NCI-H2227 (cell line): ENCODE results near the gene PSTPIP1.

Experiments
- DNase-seq: peaks from one replicate; lab custom pipeline; 2025; ENCODE audit not compliant: unreplicated experiment; lab: John Stamatoyannopoulos, UW

Gene PSTPIP1

DNA sequence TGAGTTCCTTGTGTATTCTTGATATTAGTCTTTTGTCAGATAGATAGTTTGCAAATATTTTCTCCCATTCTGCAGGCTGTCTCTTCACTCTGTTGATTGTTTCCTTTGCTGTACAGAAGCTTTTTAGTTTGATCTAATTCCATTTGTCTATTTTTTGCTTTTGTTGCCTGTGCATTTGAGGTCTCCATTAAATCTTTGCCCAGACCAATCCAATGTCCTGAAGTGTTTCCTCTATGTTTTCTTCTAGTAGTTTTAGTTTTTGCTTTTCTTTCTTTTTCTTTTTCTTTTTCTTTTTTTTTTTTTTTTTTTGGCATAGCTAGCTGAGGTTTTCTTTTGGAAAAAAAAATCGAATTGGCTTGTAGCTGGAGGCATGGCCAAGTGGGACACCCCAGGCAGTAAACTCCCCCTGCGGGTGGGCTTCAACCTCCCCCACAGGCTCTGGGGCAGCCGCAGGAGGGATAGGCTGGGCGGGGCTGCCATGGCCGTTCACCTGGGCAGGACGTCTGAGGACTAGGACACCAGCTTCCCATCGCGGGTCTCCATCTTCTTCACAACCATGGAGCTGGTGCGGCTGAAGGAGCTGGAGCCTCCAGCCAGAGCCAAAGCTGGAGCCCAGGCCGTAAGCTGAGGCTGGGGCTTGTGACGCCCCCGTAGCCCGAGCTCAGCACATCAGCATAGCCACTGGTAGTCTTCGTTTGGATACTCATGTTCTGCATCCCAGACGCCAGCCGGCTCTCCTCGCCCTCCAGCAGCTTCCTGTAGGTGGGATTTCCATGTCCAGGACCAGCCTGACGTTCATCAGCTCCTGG is 16.2 kb upstream of the PSTPIP1 start:
- no peak for DNase-seq

DNA sequence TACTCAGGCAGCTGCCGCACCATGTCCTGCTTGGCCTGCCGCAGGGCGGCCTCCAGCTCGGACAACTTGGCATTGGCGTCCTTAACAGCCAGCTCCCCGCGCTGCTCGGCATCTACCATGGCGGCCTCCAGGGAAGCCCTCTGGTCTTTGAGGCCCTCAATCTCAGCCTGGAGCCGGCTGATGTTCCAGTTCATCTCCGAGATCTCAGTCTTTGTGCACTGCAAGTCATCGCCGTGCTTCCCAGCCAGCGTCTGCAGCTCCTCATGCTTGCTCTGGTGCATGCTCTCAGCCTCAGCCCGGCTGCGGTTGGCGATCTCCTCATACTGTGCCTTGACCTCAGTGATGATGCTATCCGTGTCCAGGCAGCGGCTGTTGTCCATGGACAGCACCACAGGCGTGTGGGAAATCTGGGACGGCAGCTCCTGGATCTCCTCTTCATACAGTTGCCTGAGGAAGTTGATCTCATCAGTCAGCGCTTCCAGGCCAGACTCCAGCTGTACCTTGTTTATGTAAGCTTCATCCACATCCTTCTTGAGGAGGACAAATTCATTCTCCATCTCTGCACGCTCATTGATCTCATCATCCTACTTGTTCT is 15.5 kb upstream of the PSTPIP1 start:
- DNase-seq, result no peak

DNA sequence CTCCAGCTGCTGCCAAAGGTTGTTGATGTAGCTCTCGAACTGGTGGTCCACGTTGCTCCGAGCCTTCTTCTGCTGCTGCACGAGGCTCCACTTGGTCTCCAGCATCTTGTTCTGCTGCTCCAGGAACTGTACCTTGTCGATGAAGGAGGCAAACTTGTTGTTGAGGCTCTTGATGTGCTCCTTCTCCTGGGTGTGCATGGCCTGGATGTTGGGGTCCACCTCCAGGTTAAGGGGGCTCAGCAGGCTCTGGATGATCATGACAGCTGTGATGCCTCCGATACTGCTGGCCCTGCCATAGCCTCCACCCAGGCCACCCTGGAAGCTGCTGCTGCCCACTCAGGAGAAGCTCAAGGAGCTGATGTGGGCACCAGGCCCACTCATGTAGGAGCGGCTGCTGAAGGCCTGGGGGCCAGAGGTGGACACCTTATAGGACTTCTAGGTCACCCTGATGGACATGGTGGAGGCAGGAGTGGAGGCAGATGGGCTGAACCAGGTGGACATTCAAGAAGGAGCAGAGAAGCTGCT is 14.9 kb upstream of the PSTPIP1 start:
- no peak for DNase-seq

DNA sequence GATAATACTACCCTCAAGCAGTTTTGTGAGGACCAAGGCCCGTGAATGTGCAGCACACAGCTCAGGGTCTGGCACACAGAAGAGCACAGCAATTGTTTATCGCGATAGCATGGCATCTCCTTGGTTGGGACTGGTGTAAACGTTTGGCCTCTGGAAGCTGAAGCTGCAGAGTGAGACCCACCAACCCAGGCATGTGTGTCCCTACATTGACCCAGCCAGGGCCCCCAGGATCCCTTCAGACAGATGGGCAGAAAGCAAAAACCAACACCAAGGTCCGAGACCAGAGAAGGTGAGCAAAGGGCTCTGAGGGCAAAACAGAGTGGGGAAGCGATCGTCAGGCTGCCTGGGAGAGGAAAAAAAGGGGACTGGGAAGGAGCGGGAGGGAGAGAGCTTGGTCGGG is 12.6 kb upstream of the PSTPIP1 start:
- no peak for DNase-seq

DNA sequence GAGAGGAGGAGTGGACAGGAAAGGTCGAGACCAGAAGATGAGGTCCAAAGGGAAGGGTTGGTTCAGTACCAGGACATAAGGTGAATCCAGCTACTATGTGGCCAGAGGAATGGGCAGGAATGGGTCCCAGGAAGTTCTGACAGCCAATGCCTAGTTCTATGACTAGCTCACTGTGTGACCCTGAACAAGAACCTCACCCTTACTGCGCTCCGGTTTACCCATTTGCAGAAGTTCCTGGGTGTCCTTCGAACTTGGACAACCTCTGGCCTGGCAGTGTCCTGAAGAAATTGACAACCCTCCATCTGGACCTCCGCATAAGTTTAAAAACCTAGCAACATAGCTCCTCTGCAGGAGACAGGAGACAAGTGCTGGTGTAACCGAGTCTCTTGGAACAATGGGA is 12.2 kb upstream of the PSTPIP1 start:
- no peak for DNase-seq

DNA sequence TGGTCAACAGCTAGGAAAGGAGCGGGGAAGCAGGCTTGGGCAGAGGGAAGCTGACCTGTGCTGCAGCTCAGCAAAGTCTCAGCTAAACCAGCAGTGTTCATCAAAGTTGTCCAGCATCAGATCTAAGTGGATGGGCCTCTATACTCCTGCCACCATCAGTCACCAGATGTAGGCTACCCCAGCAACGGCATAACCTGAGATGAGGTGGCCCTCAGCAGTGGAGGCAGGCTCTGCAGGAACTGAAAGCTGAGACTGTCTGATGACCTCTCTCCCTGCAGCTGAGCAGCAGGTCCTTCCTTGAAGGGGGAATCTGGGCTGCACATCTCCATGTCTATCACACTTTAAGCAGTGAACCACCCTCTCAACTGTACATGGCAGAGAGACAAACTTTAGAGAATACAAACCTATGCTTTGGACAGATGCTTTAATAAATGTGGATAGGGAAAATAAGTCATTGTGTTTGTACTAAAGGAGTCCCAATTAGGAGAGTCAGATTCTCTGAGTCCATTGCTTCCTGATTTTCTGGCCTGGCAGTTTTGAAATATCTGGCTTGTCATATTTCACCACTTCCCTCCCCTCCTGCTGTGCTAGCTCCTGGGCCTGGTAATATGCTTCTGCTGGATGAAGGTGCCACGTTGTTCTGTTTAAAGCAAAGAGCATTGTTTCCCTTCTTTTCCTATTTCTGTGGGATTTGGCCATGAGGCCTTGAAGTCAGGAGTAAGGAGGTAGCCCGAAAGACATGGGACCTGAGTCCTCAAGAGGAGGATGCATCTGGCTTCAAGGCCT is 11.1 kb upstream of the PSTPIP1 start:
- no peak for DNase-seq

DNA sequence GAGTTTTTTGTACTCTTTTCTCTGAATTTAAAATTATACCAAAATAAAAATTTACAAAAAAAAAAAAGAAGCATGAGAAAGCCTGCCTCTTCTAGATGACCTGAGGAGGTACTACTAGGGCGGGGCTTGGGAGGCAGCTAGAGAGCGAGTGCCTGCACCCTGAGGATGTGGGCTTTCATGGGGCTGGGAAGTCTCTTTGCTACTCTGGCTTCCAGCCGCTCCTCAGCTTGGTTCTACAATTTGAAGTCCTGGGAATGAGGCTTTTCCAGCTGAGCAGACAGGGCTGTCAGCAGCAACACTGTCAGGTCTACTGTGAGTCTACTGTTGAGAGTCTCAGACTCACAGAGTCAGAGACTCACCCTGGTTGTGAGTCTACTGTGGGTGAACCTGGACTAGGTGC is 8.2 kb upstream of the PSTPIP1 start:
- DNase-seq, result no peak

DNA sequence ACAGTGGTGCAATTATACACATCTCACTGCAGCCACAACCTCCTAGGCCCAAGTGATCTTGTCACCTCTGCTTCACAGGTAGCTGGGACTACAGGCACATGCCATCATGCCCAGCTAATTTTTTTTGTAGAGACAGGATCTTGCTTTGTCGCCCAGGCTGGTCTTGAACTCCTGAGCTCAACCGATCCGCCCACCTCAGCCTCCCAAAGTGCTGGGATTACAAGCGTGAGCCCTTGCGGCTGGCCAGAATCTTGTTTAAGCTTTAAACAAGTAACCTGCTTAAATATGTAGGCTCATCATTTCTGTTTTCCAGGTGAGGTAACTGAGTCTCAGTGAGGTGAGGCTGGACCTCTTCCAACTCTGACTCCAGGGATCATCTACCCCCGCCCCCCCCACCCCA is 7.7 kb upstream of the PSTPIP1 start:
- DNase-seq, result no peak

DNA sequence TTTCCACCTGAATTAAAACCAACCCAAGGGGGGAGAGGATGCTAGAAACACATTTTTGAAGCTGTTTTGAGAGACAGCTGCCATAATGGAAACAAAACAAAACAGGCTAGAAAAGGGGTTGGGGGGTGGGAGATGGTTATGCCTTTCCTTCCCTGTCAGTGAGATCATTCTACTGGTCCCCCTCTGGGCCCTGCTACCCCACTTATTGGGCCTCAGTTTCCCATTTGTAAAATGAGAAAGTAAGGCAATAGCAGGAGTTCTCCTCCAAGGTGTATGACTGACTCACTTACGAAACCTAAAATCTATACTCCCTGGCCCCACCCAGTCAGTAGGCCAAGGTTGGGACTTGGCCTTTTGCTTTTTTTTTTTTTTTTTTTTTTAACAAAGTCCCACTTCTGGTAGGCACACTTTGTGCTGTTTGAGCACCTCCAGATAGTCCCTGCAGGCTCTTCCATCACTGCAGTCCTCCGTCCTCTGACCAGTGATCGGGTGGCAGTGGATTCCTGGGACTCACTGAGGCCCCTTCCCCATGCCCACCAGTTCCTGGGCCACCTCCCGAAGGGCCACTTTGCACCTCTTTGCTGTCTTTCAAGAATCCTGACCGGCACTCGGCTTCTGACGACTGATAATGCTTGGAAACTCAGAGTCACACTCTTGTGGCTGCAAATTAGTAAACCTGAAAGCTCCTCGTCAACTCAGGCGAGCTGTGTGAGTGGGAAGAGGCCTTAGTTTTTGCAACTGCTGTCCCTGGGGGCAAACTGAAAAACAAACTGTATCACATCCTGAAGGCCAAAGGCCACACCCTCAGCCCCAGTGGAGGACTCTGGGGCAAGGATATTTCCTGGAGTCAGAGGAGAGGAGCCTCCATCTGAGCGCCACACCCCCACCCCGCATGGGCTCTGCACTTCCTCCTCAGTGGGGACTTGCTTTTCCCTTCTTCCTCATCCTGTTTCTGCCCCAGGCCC is 6.7 kb upstream of the PSTPIP1 start:
- no peak for DNase-seq

DNA sequence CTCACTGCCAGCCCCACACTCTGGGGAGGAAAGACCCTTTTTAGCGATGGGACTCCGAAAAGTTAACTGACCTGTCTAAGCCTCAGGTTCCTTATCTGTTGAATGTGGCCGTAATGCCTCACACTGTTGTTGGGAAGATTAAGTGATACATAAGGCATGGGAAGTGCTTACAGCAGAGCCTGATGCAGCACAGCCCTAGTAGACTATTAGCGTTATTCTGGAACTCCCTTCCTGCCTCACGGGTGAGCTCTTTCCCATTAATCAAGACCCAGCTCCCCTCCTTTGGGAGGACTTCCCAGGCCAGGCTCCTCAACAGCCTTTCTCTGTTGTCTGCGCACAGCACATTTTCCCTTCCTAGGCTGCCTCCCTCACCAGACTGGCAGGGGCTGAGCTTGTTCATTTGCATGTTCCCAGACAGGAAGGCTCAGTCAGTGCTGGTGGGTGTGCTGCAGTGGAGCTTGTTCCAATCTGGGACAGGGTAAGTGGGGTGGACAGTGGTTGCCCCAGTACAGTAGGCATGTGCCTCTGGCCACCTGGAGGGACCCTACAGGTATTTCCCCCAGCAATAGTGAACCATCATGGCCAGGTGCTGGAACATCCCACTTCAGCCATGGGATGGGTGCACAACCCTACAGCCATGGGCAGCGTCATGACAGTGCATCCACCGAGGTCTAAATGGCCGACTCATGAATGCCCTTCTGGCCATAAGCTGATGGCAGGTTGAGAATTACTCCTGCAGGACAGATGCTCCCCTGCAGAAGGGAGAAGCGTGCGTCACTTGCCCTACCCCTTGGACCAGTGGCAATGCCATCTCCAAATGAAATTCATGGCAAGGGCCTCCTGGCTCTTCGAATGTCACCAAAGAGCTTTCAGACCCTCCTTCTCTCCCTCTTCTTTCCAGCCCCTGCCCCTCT is 5.8 kb upstream of the PSTPIP1 start:
- DNase-seq, result no peak

DNA sequence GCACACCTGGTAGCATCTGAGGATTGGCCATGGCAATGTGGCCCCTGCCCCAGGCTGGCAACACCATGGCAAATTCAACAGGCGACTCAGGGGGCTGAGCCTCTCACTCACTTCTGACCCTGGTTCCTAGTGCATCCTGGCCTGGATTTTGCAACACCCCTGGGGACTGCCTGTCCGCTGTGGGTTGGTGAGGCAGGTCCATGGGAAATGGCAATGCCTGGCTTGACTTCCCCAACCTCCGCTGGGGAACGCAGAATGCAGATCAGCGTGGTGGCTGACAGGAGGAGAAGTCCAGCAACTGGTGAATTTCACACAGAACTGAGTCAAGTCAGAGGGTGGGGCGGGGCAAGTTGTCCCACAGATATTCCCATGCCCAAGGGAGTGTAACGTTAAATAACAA is 3.9 kb upstream of the PSTPIP1 start:
- no peak for DNase-seq

DNA sequence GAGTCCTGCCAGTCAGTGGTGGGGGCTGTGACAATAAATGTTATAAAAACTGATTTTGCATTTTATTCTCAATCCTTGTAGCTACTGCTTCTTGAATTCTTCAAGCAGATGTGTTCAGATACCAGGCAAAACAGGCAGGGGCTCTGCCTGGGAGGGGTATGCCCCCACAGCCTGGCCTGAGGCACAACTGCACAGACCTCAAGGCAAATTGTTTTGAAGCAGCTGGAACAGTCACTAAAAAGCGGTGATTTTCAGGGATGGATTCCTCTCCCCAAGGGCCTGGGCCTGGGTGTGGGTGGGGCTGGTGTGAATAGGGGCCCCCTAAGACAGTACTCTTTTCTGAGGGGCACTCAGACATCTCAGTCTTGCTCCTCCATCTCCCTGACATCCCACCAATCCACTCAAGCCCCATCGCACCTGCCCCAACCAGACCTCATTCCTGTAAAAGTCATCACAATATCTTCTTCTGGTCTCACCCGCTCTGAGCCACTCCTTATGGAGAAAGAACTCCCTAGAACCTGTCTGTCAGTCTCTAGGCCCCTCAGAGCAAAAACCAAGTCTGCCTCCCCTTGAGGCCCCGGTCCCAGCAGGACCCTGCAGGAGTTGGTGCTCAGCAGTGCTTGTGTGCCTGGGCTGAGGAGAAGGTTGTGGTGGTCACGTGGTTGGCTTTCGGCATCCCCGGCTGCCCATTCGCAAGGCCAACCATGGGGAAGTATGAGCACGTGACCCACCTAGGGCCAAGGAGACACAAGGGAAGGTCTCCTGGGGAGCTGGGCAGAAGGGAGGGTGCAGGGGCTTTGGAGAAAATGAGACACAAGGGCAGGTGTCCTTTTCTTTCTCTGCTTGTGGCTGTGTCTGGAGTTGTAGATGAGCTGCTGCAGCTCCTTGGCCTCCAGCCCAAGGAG is 2.9 kb upstream of the PSTPIP1 start:
- no peak for DNase-seq

DNA sequence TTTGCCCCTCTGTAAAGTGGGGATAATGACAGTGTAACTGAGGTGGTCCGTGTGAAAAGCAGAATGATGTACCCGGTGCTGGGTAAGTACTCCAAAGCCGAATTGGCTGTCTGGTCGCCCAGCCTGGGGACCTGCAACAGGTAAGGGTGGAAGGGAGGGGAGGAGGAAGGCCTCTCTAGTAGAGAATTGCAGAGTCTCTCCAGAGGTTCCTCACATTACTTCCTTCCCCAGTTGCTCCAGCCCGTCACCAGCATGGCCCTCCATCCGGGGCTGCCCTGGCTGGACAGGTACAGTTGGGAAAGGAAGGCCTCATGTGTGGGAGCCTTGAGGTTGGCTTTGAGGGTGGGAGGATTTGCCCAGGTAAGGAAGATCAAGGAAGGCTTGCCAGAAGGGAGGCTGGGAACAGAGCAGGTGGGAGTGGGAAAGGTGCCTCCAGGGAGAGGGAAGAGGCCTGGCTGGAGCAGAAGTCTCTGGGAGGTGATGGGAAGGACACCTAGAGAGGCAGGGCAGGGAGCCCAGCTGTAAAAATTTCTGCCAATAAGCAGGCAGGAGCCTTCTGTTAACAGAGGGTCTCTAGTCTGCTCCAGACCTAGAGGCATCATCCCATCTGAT is 1.7 kb upstream of the PSTPIP1 start:
- DNase-seq, result no peak

DNA sequence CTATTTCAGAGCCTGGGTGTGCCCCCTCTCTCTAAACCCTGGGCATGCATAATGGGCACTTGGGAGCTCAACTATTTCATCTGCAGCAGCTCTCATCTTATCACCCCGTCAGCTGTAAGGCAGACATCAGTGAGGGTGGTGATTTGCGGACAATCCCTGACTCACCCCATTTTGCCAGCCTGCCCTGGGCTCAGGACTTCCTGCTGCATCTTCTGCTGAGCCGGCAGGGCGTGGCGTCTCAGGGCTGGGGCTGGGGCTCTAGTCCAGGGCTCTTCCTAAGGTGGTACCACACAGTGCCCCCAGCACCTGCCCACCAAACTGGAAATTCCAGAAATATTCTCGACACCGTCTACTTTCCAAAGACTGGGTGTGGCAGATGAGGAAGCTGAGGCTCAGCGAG is 925 bp upstream of the PSTPIP1 start:
- no peak for DNase-seq

DNA sequence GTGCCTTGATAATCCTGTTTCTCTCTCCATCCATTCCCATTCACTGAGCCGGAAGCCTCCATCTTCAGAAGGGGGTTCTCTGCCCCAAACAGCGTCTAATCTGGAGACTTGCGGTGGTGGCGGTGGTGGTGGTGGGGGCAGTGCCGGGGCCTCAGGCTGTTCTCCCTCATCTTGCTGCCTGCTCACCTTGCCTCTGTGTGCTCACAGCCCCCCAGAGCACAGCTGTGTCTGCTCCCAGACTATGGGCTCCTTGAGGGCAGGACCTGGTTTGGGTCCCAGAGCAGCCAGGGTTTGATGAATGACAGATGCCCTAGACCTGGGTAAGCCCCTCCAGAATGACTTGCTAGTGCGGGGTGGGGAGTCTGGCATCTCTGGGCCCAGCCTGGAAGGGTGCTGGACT is 430 bp upstream of the PSTPIP1 start:
- DNase-seq, result no peak

DNA sequence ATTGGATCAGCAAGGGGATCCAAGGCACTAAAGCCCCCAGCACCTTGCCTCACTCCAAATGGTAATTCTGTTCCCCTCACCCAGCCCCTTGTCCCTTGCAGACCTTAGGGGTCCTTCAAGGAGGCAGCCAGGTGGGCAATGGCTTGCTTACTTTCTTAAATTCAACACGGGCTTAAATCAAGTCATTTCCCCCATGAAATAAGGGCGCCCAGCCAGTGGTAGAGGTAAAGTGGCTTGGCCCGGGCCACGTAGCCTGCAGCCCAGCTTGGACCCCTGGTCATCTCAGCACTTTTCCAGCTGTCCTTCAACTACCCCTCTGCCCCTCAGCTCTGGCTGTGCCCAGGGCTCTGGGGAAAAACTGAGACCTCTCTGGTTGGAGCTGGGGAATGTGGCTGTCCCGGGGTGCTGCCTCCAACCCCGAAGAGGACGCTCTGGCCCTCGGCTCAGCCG is 1.2 kb downstream of the PSTPIP1 start:
- DNase-seq, result no peak

DNA sequence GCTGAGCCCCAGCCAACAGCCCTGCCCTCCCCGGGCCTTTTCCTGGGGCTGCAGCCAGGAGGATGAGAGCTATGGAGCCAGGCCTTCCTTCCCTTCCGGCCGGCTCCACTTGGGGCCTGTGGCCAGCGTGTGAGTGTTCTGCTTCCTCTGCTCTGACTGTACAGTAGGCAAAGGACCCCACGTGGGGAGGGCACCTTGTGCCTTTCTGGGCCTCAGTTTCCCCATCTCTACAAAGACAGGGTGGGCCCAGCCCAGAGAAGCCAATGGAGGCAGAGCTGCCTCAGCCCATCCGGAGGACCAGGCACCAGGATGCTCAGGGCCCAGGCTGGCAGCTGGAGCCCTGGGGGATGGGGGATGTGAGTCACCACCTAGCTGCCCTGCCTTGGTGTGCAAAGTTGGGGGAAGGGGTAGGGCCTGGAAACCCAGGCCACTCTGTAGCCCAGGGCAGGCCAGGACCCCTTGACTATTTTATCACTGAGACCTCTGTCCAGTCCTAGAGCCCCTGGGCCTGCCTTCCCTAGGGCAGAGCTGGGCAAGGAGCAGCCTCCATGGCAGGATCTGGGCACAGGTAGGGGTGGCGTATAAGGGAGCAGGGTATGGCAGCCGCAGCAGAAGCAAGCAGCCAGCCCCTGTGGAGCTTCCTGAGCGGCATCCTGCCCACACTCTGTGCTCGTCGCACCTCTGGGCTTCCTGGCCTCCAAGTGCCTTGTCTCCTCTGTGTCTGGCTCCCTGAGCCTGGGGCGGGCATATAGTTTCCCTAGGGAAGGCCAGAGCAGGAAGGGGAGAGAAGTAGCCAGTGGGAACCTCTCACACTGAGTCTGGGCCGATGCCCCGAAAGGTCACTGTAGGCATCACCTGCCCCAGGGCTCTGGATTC is 1.8 kb downstream of the PSTPIP1 start:
- DNase-seq, result no peak
